IPS-11a (cell line): ENCODE measurements around the gene REEP1.

Experiments
- H3K4me3 ChIP-seq: one replicate; pipeline ENCODE4 v1.5.1; 2013; ENCODE audit warnings: low read depth, low read length, control low read depth

The REEP1 gene

GRCh38 chr2:86337244-86337835 is at the start of gene REEP1:
TSS of gene REEP1 (minus strand) at chr2:86337626. CDS start at chr2:86337510, 116 bp downstream.
- peak within 1 kb of the TSS; percentile 34 for H3K4me3 ChIP-seq

- no peak overlapping the region for H3K4me3 ChIP-seq
These were observed 46.4 kb upstream of the REEP1 start for GRCh38 chr2:86383844-86384243.

- H3K4me3 ChIP-seq, result no peak overlapping the region
These were observed 45.3 kb upstream of the REEP1 start for GRCh38 chr2:86382698-86383097.

- no peak overlapping the region for H3K4me3 ChIP-seq
These were observed 44.7 kb upstream of the REEP1 start for GRCh38 chr2:86382108-86382507.

GRCh38 chr2:86378469-86378868 is 41.0 kb upstream of the REEP1 start:
- H3K4me3 ChIP-seq, result no peak overlapping the region

GRCh38 chr2:86375623-86376022 is 38.2 kb upstream of the REEP1 start:
- H3K4me3 ChIP-seq, result no peak overlapping the region

- H3K4me3 ChIP-seq, result no peak overlapping the region
These were observed 35.4 kb upstream of the REEP1 start for GRCh38 chr2:86372641-86373502.

GRCh38 chr2:86372133-86372532 is 34.7 kb upstream of the REEP1 start:
- H3K4me3 ChIP-seq, result no peak overlapping the region

GRCh38 chr2:86371527-86371926 is 34.1 kb upstream of the REEP1 start:
- no peak overlapping the region for H3K4me3 ChIP-seq

GRCh38 chr2:86370579-86370978 is 33.2 kb upstream of the REEP1 start:
- H3K4me3 ChIP-seq, result no peak overlapping the region

- no peak overlapping the region for H3K4me3 ChIP-seq
These were observed 30.9 kb upstream of the REEP1 start for GRCh38 chr2:86368161-86368824.

- no peak overlapping the region for H3K4me3 ChIP-seq
These were observed 30.0 kb upstream of the REEP1 start for GRCh38 chr2:86367499-86367777.

GRCh38 chr2:86366651-86367498 is 29.4 kb upstream of the REEP1 start:
- H3K4me3 ChIP-seq, result no peak overlapping the region

GRCh38 chr2:86364894-86365293 is 27.5 kb upstream of the REEP1 start:
- H3K4me3 ChIP-seq, result no peak overlapping the region

GRCh38 chr2:86360776-86361175 is 23.4 kb upstream of the REEP1 start:
- no peak overlapping the region for H3K4me3 ChIP-seq

- no peak overlapping the region for H3K4me3 ChIP-seq
These were observed 21.5 kb upstream of the REEP1 start for GRCh38 chr2:86358957-86359356.

GRCh38 chr2:86357392-86357963 is 20.1 kb upstream of the REEP1 start:
- no peak overlapping the region for H3K4me3 ChIP-seq

GRCh38 chr2:86352727-86353221 is 15.3 kb upstream of the REEP1 start:
- H3K4me3 ChIP-seq, result no peak overlapping the region

GRCh38 chr2:86352137-86352726 is 14.8 kb upstream of the REEP1 start:
- no peak overlapping the region for H3K4me3 ChIP-seq

- no peak overlapping the region for H3K4me3 ChIP-seq
These were observed 13.3 kb upstream of the REEP1 start for GRCh38 chr2:86350751-86351150.
